ENCODE results near the gene SUCLG1.
A peak's percentile ranks its signal among the peaks of the same experiment; 100 is the strongest.
"Not testable (repeated sequence)": the region's sequence is repeated elsewhere in the genome, so short reads cannot be mapped to it uniquely, and the experiment has no call there.

The SUCLG1 gene

DNA sequence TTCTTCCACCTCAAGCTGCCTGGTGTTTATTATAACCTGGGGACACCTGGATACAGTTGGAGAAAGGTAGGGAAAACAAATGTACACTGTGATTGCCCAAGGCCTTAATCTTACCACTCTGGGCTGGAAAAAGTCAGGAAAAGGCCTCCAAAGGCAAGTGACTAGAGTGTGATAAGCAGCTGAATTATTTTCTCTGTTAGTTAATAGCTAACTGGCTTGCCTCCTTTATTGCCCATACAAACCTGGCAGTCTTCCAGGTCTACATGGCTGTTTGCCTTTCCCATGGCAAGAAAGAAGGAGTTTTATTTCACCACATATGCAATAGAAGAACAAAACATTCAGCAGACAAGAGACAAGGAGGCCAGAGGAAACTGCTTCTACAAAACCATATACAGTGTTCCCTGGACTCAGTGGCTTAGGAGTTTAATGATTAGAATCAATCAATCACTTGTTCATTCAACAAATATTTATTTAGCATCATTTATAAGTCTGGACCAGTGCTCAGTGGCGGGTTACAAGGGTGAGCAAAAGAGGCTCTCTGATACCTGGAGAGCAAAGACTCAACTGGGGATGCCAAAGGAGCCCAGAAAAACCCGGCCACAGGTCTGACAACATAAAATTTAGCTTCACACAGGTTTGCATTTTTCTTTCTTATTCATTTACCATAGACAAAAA, 27.5 kb upstream of the SUCLG1 start:
- Histone ChIP-seq H3K9me3 (ENCODE audit: control insufficient read depth, low read length) (no peaks in the 10 kb centered on the region), H3K27me3 (replicated peaks; ENCODE audit: control insufficient read depth, insufficient read depth, low read length) (no peaks in the 10 kb centered on the region), H3K4me3 (ENCODE audit: low read length) (no peak overlapping the region), H3K9ac (ENCODE audit: low read length) (no peak overlapping the region), H3K36me3 (ENCODE audit: control insufficient read depth, insufficient read depth, low read length, severe bottlenecking) (no peaks in the 10 kb centered on the region), H3K4me1 (ENCODE audit: control insufficient read depth, insufficient read depth, low read length) (peaks cover 18% of the 10 kb centered on the region)
- peak; percentile 62 for DNase-seq (ENCODE audit: low read depth)

DNA sequence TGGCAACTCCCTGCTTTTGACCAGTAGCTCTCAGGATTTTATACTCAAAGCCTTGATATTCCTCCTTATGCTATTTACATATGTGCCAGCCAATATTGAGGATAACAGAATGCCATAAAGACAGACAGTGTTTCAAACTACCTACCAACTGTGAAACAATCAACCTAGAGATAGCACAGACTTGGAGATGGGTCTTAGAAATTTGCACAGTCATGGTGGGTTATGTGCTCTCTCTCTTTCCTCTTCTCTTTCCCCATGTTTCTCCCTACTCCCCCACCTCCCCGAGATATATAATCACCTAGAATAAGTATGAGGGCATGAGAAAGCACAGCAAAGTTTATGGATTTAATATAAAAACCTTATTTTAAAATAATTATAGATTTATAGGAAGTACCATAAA, 24.2 kb upstream of the SUCLG1 start:
- no peaks in the 10 kb centered on the region for H3K36me3 ChIP-seq (ENCODE audit: control insufficient read depth, insufficient read depth, low read length, severe bottlenecking)
- H3K9ac ChIP-seq (ENCODE audit: low read length) = no peak overlapping the region
- no peak overlapping the region for H3K4me3 ChIP-seq (ENCODE audit: low read length)
- DNase-seq (ENCODE audit: low read depth) = no peak
- peaks cover 2% of the 10 kb centered on the region for H3K9me3 ChIP-seq (ENCODE audit: control insufficient read depth, low read length)
- peaks cover 18% of the 10 kb centered on the region for H3K4me1 ChIP-seq (ENCODE audit: control insufficient read depth, insufficient read depth, low read length)
- H3K27me3 ChIP-seq (replicated peaks; ENCODE audit: control insufficient read depth, insufficient read depth, low read length) = no peaks in the 10 kb centered on the region

DNA sequence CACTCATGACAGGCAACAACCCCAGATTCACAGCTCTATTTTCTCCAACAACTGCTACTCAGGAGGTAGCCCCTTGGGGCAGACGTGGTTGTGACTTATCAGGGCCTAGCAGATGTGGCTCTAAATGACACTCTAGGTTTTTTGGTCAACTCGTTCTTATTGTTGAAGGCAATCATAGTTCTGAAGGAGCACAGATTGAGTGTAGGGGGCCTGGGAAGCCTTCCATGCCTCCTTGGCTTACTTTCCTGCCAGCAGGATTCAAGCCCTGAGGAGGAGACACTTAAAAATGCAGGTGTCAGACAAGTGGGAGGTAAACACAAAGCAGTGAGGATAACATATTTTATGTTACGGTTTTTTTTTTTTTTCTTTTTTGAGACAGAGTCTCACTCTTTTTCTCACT, 23.5 kb upstream of the SUCLG1 start:
- Histone ChIP-seq H3K9ac (ENCODE audit: low read length) (no peak overlapping the region), H3K4me1 (ENCODE audit: control insufficient read depth, insufficient read depth, low read length) (peaks cover 15% of the 10 kb centered on the region), H3K9me3 (ENCODE audit: control insufficient read depth, low read length) (peaks cover 8% of the 10 kb centered on the region), H3K27me3 (replicated peaks; ENCODE audit: control insufficient read depth, insufficient read depth, low read length) (no peaks in the 10 kb centered on the region), H3K36me3 (ENCODE audit: control insufficient read depth, insufficient read depth, low read length, severe bottlenecking) (no peaks in the 10 kb centered on the region), H3K4me3 (ENCODE audit: low read length) (no peak overlapping the region)
- DNase-seq (ENCODE audit: low read depth) = no peak

DNA sequence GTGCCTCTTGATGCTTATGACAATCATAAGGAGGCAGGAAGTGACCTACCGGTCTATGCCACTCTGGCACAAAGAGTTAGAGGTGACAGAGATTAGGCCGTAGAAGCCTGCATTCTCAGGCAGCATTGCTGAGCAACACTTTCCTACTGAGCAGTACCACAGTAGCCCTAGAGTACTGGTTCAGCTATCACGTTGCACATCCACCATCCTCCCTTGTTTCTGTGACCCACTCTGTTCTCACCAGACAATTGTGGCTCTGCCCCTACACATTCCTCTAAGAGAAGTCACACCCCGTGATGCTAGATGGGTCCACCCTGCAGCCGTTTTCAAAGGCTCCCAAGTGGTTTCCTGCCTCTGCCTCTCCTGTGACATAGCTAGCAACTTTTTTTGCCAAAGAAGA, 22.6 kb upstream of the SUCLG1 start:
- Histone ChIP-seq H3K4me1 (ENCODE audit: control insufficient read depth, insufficient read depth, low read length) (peaks cover 6% of the 10 kb centered on the region), H3K9me3 (ENCODE audit: control insufficient read depth, low read length) (peaks cover 17% of the 10 kb centered on the region), H3K27me3 (replicated peaks; ENCODE audit: control insufficient read depth, insufficient read depth, low read length) (no peaks in the 10 kb centered on the region), H3K36me3 (ENCODE audit: control insufficient read depth, insufficient read depth, low read length, severe bottlenecking) (no peaks in the 10 kb centered on the region), H3K4me3 (ENCODE audit: low read length) (no peak overlapping the region), H3K9ac (ENCODE audit: low read length) (no peak overlapping the region)
- DNase-seq (ENCODE audit: low read depth) = peak; percentile 61

DNA sequence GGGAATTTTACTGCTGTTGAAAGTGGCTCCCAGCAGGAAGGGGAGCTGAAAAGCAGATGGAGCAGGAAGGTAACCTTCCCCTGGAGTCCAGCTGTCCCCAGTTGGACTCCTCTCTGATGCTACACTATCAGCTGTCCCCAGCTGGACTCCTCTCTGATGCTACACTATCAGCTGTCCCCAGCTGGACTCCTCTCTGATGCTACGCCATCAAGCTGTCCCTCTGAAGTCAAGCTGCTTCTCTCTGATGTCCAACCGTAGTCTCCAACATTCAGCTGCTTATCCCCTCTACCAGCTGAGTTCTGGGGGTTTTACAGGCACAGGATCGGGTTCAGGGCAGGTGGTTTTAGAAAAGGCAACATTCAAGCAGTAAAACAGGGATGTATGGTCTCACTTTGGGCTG, 19.8 kb upstream of the SUCLG1 start:
- no peaks in the 10 kb centered on the region for H3K4me1 ChIP-seq (ENCODE audit: control insufficient read depth, insufficient read depth, low read length)
- H3K4me3 ChIP-seq (ENCODE audit: low read length) = no peak overlapping the region
- peaks cover 25% of the 10 kb centered on the region for H3K9me3 ChIP-seq (ENCODE audit: control insufficient read depth, low read length)
- H3K36me3 ChIP-seq (ENCODE audit: control insufficient read depth, insufficient read depth, low read length, severe bottlenecking) = no peaks in the 10 kb centered on the region
- no peaks in the 10 kb centered on the region for H3K27me3 ChIP-seq (replicated peaks; ENCODE audit: control insufficient read depth, insufficient read depth, low read length)
- no peak overlapping the region for H3K9ac ChIP-seq (ENCODE audit: low read length)
- no peak for DNase-seq (ENCODE audit: low read depth)

DNA sequence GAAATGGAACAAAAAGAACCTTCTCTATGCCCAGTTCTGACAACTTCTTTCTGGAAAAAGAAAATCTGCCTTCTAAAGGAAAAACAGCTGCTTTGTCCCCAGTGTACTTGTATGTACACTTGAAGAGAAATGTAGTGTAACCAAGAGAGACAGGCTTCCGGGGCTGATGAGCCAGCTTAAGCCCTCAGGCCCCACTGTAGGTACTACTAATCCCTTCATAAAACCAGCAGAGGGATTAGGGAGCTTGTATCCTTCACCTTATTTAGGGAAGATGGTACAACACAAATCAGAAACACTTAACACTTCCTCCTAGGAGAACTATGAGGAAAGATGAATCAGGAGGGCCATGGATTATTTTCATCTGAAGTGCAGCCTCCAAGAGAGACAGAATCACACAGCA, 18.8 kb upstream of the SUCLG1 start:
- Histone ChIP-seq H3K36me3 (ENCODE audit: control insufficient read depth, insufficient read depth, low read length, severe bottlenecking) (no peaks in the 10 kb centered on the region), H3K27me3 (replicated peaks; ENCODE audit: control insufficient read depth, insufficient read depth, low read length) (no peaks in the 10 kb centered on the region), H3K4me3 (ENCODE audit: low read length) (no peak overlapping the region), H3K4me1 (ENCODE audit: control insufficient read depth, insufficient read depth, low read length) (peaks cover under 1% of the 10 kb centered on the region), H3K9me3 (ENCODE audit: control insufficient read depth, low read length) (peaks cover 25% of the 10 kb centered on the region), H3K9ac (ENCODE audit: low read length) (no peak overlapping the region)
- DNase-seq (ENCODE audit: low read depth) = no peak

DNA sequence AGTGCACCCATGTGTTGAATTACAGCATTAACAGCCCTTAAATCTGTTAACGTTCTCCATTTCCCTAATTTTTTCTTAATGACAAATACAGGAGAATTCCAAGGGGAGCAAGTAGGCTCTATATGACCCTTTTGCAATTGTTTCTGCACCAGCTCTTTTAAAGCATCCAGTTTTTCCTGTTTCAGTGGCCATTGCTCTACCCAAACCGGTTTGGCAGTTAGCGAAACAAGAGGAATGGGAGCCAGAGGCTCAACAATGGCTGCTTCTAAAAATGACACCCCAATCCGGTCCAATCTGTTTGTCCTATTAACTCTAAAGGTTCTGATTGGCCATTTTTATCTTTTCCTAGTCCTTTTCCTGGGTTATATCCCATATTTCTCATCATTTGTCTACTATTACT, 15.1 kb upstream of the SUCLG1 start:
- H3K4me3 ChIP-seq (ENCODE audit: low read length) = no peak overlapping the region
- H3K9me3 ChIP-seq (ENCODE audit: control insufficient read depth, low read length) = peaks cover 44% of the 10 kb centered on the region
- H3K27me3 ChIP-seq (replicated peaks; ENCODE audit: control insufficient read depth, insufficient read depth, low read length) = no peaks in the 10 kb centered on the region

DNA sequence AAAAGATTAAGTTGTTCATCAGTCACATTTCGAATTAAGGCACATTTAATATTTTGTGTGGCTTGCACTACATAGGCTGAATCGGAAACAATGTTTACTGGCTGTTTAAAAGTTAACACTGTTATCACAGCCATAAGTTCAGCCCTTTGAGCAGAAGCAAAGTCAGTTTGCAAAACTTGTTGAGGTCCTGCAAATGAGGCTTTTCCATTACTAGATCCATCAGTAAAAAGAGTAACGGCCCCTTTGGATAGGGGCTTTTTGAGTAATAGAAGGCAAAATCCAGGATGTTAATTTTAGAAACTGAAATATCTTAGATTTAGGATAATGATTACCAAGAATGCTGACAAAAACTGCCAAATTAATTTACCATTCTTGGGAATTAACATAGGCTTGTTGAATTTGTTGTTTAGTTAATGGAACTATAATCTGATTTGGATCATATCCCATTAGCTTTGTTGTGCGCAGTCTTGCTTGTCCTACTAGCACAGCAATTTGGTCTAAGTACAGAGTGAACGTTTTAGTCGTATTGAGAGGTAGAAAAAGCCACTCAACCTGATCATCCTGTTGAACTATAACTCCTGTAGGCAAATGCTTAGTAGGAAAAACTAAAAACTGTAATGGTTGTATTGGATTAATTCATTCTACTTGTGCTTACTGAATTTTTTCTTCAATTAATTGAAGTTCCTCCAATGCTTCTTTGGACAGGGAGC, 13.9 kb upstream of the SUCLG1 start:
- Histone ChIP-seq H3K9ac (ENCODE audit: low read length) (no peak overlapping the region), H3K36me3 (ENCODE audit: control insufficient read depth, insufficient read depth, low read length, severe bottlenecking) (no peaks in the 10 kb centered on the region), H3K4me1 (ENCODE audit: control insufficient read depth, insufficient read depth, low read length) (peaks cover 4% of the 10 kb centered on the region), H3K4me3 (ENCODE audit: low read length) (no peak overlapping the region), H3K9me3 (ENCODE audit: control insufficient read depth, low read length) (peaks cover 39% of the 10 kb centered on the region), H3K27me3 (replicated peaks; ENCODE audit: control insufficient read depth, insufficient read depth, low read length) (no peaks in the 10 kb centered on the region)
- DNase-seq (ENCODE audit: low read depth) = no peak

More for the DNA sequence above, 15.1 kb upstream of the SUCLG1 start:
- Histone ChIP-seq H3K9ac (ENCODE audit: low read length) (no peak overlapping the region), H3K4me1 (ENCODE audit: control insufficient read depth, insufficient read depth, low read length) (peaks cover 4% of the 10 kb centered on the region), H3K36me3 (ENCODE audit: control insufficient read depth, insufficient read depth, low read length, severe bottlenecking) (no peaks in the 10 kb centered on the region)
- DNase-seq (ENCODE audit: low read depth) = no peak

DNA sequence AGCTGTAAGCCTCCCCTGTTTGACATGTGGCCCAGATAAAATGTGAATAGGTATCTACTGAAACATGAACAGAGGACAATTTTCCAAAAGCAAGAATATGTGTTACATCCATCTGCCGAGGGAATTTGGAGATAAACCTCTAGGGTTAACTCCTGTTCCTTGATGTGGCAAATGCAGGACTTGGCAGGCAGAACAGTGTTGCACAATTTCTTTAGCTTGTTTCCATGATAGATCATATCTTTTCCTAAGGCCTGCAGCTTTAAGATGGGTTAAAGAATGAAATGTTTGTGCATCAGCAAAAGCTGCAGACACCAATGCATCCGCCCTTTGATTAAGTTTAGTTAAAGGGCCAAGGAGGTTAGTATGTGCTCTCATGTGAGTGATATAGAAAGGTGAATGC, 13.3 kb upstream of the SUCLG1 start:
- H3K4me3 ChIP-seq (ENCODE audit: low read length); H3K27me3 ChIP-seq (replicated peaks; ENCODE audit: control insufficient read depth, insufficient read depth, low read length); H3K36me3 ChIP-seq (ENCODE audit: control insufficient read depth, insufficient read depth, low read length, severe bottlenecking); H3K4me1 ChIP-seq (ENCODE audit: control insufficient read depth, insufficient read depth, low read length); H3K9ac ChIP-seq (ENCODE audit: low read length): not testable (repeated sequence)
- peaks cover 35% of the 10 kb centered on the region for H3K9me3 ChIP-seq (ENCODE audit: control insufficient read depth, low read length)
- peak; percentile 81 for DNase-seq (ENCODE audit: low read depth)

DNA sequence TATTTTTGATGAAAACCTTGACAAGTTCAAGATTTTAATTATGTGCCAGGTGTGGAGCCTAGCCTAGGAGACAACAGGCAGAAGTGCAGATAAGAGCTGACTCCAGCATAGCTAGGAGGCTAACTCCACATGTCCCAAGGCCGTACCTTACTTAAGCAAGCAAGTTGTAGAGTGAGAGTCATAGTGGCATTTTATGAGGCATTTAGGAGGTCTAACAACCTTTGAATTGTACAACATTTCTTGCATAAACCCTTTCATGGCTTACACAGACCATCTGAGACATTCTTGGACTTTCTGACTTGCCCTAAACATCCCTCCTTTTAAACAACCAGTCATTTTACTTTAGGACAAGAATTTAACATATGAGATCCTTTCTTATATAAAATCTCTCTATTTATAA, 8.3 kb upstream of the SUCLG1 start:
- Histone ChIP-seq H3K9ac (ENCODE audit: low read length) (no peak overlapping the region), H3K4me1 (ENCODE audit: control insufficient read depth, insufficient read depth, low read length) (no peaks in the 10 kb centered on the region), H3K27me3 (replicated peaks; ENCODE audit: control insufficient read depth, insufficient read depth, low read length) (no peaks in the 10 kb centered on the region), H3K9me3 (ENCODE audit: control insufficient read depth, low read length) (peaks cover 31% of the 10 kb centered on the region), H3K4me3 (ENCODE audit: low read length) (no peak overlapping the region), H3K36me3 (ENCODE audit: control insufficient read depth, insufficient read depth, low read length, severe bottlenecking) (no peaks in the 10 kb centered on the region)
- no peak for DNase-seq (ENCODE audit: low read depth)

DNA sequence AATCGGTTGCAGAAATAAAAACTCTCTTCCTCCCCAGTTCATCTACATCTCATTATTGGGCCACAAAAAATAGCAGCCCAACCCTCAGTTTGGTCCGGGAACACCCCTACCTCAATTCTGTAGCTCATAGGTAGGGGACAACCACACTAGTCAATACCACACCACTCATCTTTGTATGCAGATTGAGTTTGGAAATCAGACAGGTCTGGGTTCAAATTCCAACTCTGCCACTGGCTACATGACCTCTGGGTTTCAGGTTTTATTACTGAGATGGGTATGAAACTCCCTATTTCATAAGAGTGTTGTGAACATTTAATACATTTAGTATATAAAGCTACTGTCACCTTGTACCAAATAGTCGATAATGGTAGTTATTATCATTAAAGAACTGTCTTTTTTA, 2.2 kb upstream of the SUCLG1 start:
- Histone ChIP-seq H3K36me3 (ENCODE audit: control insufficient read depth, insufficient read depth, low read length, severe bottlenecking) (no peaks in the 10 kb centered on the region), H3K4me1 (ENCODE audit: control insufficient read depth, insufficient read depth, low read length) (peaks cover 15% of the 10 kb centered on the region), H3K9ac (ENCODE audit: low read length) (no peak overlapping the region), H3K9me3 (ENCODE audit: control insufficient read depth, low read length) (peaks cover under 1% of the 10 kb centered on the region), H3K27me3 (replicated peaks; ENCODE audit: control insufficient read depth, insufficient read depth, low read length) (no peaks in the 10 kb centered on the region), H3K4me3 (ENCODE audit: low read length) (no peak overlapping the region)
- no peak for DNase-seq (ENCODE audit: low read depth)

DNA sequence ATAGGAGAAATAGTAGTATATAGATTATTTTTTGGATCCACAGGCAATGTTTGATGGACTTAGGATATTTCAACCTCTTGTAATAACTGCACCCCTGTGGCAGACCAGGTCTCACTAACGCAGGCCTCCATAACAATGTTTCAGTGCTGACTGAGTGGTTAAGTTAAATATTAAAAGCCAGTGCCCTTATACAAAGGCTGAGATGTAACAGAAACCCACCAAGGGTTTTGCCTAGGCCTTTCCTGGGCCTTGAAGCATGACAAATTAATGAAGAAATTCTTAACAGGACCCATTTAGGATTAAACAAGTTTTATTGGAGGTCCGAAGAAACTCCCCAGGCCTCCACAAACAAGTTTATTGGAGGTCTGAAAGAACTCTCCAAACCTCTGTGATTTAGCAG, 1.6 kb upstream of the SUCLG1 start:
- Histone ChIP-seq H3K4me1 (ENCODE audit: control insufficient read depth, insufficient read depth, low read length) (peaks cover 15% of the 10 kb centered on the region), H3K9me3 (ENCODE audit: control insufficient read depth, low read length) (no peaks in the 10 kb centered on the region), H3K4me3 (ENCODE audit: low read length) (no peak overlapping the region), H3K9ac (ENCODE audit: low read length) (no peak overlapping the region), H3K36me3 (ENCODE audit: control insufficient read depth, insufficient read depth, low read length, severe bottlenecking) (no peaks in the 10 kb centered on the region), H3K27me3 (replicated peaks; ENCODE audit: control insufficient read depth, insufficient read depth, low read length) (no peaks in the 10 kb centered on the region)
- no peak for DNase-seq (ENCODE audit: low read depth)
